HUES64 (cell line): ENCODE measurements around the gene PRKCQ.
"Not testable (repeated sequence)": the region's sequence is repeated elsewhere in the genome, so short reads cannot be mapped to it uniquely, and the experiment has no call there.

Source experiments
- H3K27ac ChIP-seq: 2 replicates; pipeline ENCODE4 v1.7.0; 2013; ENCODE audit warnings: low read depth, low read length, inconsistent platforms
- H3K27me3 ChIP-seq: 2 replicates; pipeline ENCODE4 v1.6.1; 2013; ENCODE audit warnings: mild to moderate bottlenecking, low read length; ENCODE audit not compliant: insufficient read depth
- H3K36me3 ChIP-seq: 2 replicates; pipeline ENCODE4 v1.6.1; 2013; ENCODE audit warnings: mild to moderate bottlenecking, low read length; ENCODE audit not compliant: insufficient read depth
- H3K4me1 ChIP-seq: 2 replicates; pipeline ENCODE4 v1.6.1; 2013; ENCODE audit warnings: mild to moderate bottlenecking, low read length, moderate library complexity; ENCODE audit not compliant: insufficient read depth
- H3K4me3 ChIP-seq: 2 replicates; pipeline ENCODE4 v1.5.1; 2013; ENCODE audit warnings: mild to moderate bottlenecking, low read length, moderate library complexity
- H3K9ac ChIP-seq: 2 replicates; pipeline ENCODE4 v1.6.1; 2013; ENCODE audit warnings: mild to moderate bottlenecking, low read depth, low read length
- H3K9me3 ChIP-seq: 2 replicates; pipeline ENCODE4 v1.6.1; 2013; ENCODE audit warnings: low read depth, low read length; ENCODE audit not compliant: insufficient read depth
- WGBS: fragments of 150-250, 120-280 bp; methylation state at CpG from one replicate; pipeline ENCODE4 v1.1.7; 2013; ENCODE audit warnings: missing lambda C conversion rate; 5-methylcytosine and 5-hydroxymethylcytosine counted together

Gene PRKCQ

GRCh38 chr10:6446711-6447110, 133.4 kb downstream of the PRKCQ start:
- no peaks in the 10 kb centered on the region for H3K4me1 ChIP-seq
- H3K4me3 ChIP-seq = no peak overlapping the region
- WGBS = 93% methylated on average over 8 of the region's 8 CpGs
- no peak overlapping the region for H3K9ac ChIP-seq
- no peaks in the 10 kb centered on the region for H3K9me3 ChIP-seq
- H3K27ac ChIP-seq = no peak overlapping the region
- peaks cover 4% of the 10 kb centered on the region; the same call in 1 of the 2 replicates for H3K36me3 ChIP-seq
- H3K27me3 ChIP-seq = no peaks in the 10 kb centered on the region

GRCh38 chr10:6445671-6446316, 134.3 kb downstream of the PRKCQ start:
- WGBS = 65% methylated on average over 11 of the region's 12 CpGs
- H3K4me1 ChIP-seq = no peaks in the 10 kb centered on the region
- no peak overlapping the region for H3K9ac ChIP-seq
- H3K9me3 ChIP-seq = no peaks in the 10 kb centered on the region
- H3K36me3 ChIP-seq = peaks cover 9% of the 10 kb centered on the region; the same call in 1 of the 2 replicates
- no peak overlapping the region for H3K4me3 ChIP-seq
- H3K27ac ChIP-seq = no peak overlapping the region
- no peaks in the 10 kb centered on the region for H3K27me3 ChIP-seq

- 86% methylated on average over 3 of the region's 4 CpGs for WGBS
- not testable (repeated sequence) for H3K27me3 ChIP-seq, H3K27ac ChIP-seq, H3K9me3 ChIP-seq, H3K4me1 ChIP-seq, H3K9ac ChIP-seq, H3K4me3 ChIP-seq
- H3K36me3 ChIP-seq = peaks cover 20% of the 10 kb centered on the region; the same call in 1 of the 2 replicates
Observed at GRCh38 chr10:6439875-6440274, 140.2 kb downstream of the PRKCQ start.

GRCh38 chr10:6431861-6432260, 148.2 kb downstream of the PRKCQ start:
- H3K9ac ChIP-seq = no peak overlapping the region
- 69% methylated on average over 4 of the region's 4 CpGs for WGBS
- peaks cover 15% of the 10 kb centered on the region; the same call in 1 of the 2 replicates for H3K36me3 ChIP-seq
- H3K4me1 ChIP-seq = no peaks in the 10 kb centered on the region
- no peaks in the 10 kb centered on the region for H3K27me3 ChIP-seq
- no peaks in the 10 kb centered on the region for H3K9me3 ChIP-seq
- H3K4me3 ChIP-seq = no peak overlapping the region
- no peak overlapping the region for H3K27ac ChIP-seq

- no peak overlapping the region for H3K27ac ChIP-seq
- no peaks in the 10 kb centered on the region for H3K9me3 ChIP-seq
- no peak overlapping the region for H3K9ac ChIP-seq
- H3K36me3 ChIP-seq = peaks cover 15% of the 10 kb centered on the region; the same call in 1 of the 2 replicates
- H3K27me3 ChIP-seq = no peaks in the 10 kb centered on the region
- no peaks in the 10 kb centered on the region for H3K4me1 ChIP-seq
- no peak overlapping the region for H3K4me3 ChIP-seq
- WGBS = 93% methylated on average over 11 of the region's 11 CpGs
Observed at GRCh38 chr10:6431186-6431585, 148.9 kb downstream of the PRKCQ start.

- Histone ChIP-seq H3K27me3 (no peaks in the 10 kb centered on the region), H3K27ac (no peak overlapping the region), H3K4me3 (no peak overlapping the region), H3K4me1 (no peaks in the 10 kb centered on the region), H3K9me3 (no peaks in the 10 kb centered on the region), H3K36me3 (peaks cover 15% of the 10 kb centered on the region; the same call in 1 of the 2 replicates), H3K9ac (no peak overlapping the region)
- 96% methylated on average over 21 of the region's 21 CpGs for WGBS
Observed at GRCh38 chr10:6430423-6430980, 149.6 kb downstream of the PRKCQ start.

- H3K27ac ChIP-seq = no peak overlapping the region
- H3K9me3 ChIP-seq = no peaks in the 10 kb centered on the region
- WGBS = 87% methylated on average over 10 of the region's 10 CpGs
- no peak overlapping the region for H3K4me3 ChIP-seq
- H3K9ac ChIP-seq = no peak overlapping the region
- peaks cover 15% of the 10 kb centered on the region; the same call in 1 of the 2 replicates for H3K36me3 ChIP-seq
- H3K4me1 ChIP-seq = no peaks in the 10 kb centered on the region
- H3K27me3 ChIP-seq = no peaks in the 10 kb centered on the region
Observed at GRCh38 chr10:6427357-6427959, 152.6 kb downstream of the PRKCQ start.

GRCh38 chr10:6426317-6426716, 153.8 kb downstream of the PRKCQ start:
- WGBS = 99% methylated on average over 6 of the region's 6 CpGs
- Histone ChIP-seq H3K27ac (no peak overlapping the region), H3K4me1 (no peaks in the 10 kb centered on the region), H3K9ac (no peak overlapping the region), H3K36me3 (peaks cover 15% of the 10 kb centered on the region; the same call in 1 of the 2 replicates), H3K4me3 (no peak overlapping the region), H3K27me3 (no peaks in the 10 kb centered on the region), H3K9me3 (no peaks in the 10 kb centered on the region)

- Histone ChIP-seq H3K4me3 (no peak overlapping the region), H3K9ac (no peak overlapping the region), H3K36me3 (peaks cover 9% of the 10 kb centered on the region; the same call in 1 of the 2 replicates), H3K9me3 (no peaks in the 10 kb centered on the region), H3K4me1 (0 out of 2 replicates have a peak, but pooled peaks cover under 1% of the 10 kb centered on the region), H3K27me3 (no peaks in the 10 kb centered on the region), H3K27ac (no peak overlapping the region)
- 95% methylated on average over 17 of the region's 17 CpGs for WGBS
Observed at GRCh38 chr10:6423413-6424170, 156.5 kb downstream of the PRKCQ start.

- Histone ChIP-seq H3K36me3 (peaks cover 9% of the 10 kb centered on the region; the same call in 1 of the 2 replicates), H3K9me3 (no peaks in the 10 kb centered on the region), H3K9ac (no peak overlapping the region), H3K4me3 (no peak overlapping the region), H3K4me1 (peaks cover 5% of the 10 kb centered on the region; the same call in 1 of the 2 replicates), H3K27ac (no peak overlapping the region), H3K27me3 (no peaks in the 10 kb centered on the region)
- 96% methylated on average over 4 of the region's 4 CpGs for whole genome bisulfite sequencing
Observed at GRCh38 chr10:6423004-6423403, 157.1 kb downstream of the PRKCQ start.
